OCI-M2 (cell line): ENCODE measurements around the gene ULK2.
"Not testable (repeated sequence)": the region's sequence is repeated elsewhere in the genome, so short reads cannot be mapped to it uniquely, and the experiment has no call there.

ENCODE experiments used
- DNase-seq: peaks from one replicate; lab custom pipeline; 2025; ENCODE audit not compliant: unreplicated experiment; lab: John Stamatoyannopoulos, UW

Gene ULK2

GRCh38 chr17:19867329-19868078, at the start of gene ULK2:
ULK2 (minus strand) TSS chr17:19867936; CDS start chr17:19867417, 519 bp downstream.
- DNase-seq, result no peak

GRCh38 chr17:19915245-19915978, 47.7 kb upstream of the ULK2 start:
- no peak for DNase-seq

GRCh38 chr17:19911033-19911432, 43.3 kb upstream of the ULK2 start:
- no peak for DNase-seq

- no peak for DNase-seq
These were observed 41.4 kb upstream of the ULK2 start for GRCh38 chr17:19909139-19909538.

GRCh38 chr17:19905502-19905901, 37.8 kb upstream of the ULK2 start:
- no peak for DNase-seq

GRCh38 chr17:19904924-19905323, 37.2 kb upstream of the ULK2 start:
- no peak for DNase-seq

- no peak for DNase-seq
These were observed 36.7 kb upstream of the ULK2 start for GRCh38 chr17:19904412-19904811.

GRCh38 chr17:19900809-19901208, 33.1 kb upstream of the ULK2 start:
- DNase-seq, result no peak

GRCh38 chr17:19897903-19898302, 30.2 kb upstream of the ULK2 start:
- DNase-seq, result no peak

- no peak for DNase-seq
These were observed 29.5 kb upstream of the ULK2 start for GRCh38 chr17:19897090-19897837.

- DNase-seq, result no peak
These were observed 28.9 kb upstream of the ULK2 start for GRCh38 chr17:19896679-19897078.

- DNase-seq, result not testable (repeated sequence)
These were observed 22.8 kb upstream of the ULK2 start for GRCh38 chr17:19890554-19890953.

GRCh38 chr17:19890001-19890400, 22.3 kb upstream of the ULK2 start:
- DNase-seq, result not testable (repeated sequence)

- no peak for DNase-seq
These were observed 18.4 kb upstream of the ULK2 start for GRCh38 chr17:19886116-19886515.

GRCh38 chr17:19883537-19884215, 15.9 kb upstream of the ULK2 start:
- DNase-seq, result no peak

GRCh38 chr17:19880393-19880792, 12.7 kb upstream of the ULK2 start:
- DNase-seq, result no peak

GRCh38 chr17:19877364-19877945, 9.7 kb upstream of the ULK2 start:
- DNase-seq, result no peak

- DNase-seq, result no peak
These were observed 8.9 kb upstream of the ULK2 start for GRCh38 chr17:19876529-19877161.

- DNase-seq, result no peak
These were observed 6.5 kb upstream of the ULK2 start for GRCh38 chr17:19874256-19874655.

- DNase-seq, result no peak
These were observed 5.6 kb upstream of the ULK2 start for GRCh38 chr17:19873346-19873745.

GRCh38 chr17:19868079-19868395, 301 bp upstream of the ULK2 start:
- DNase-seq, result no peak
